GM12891 (cell line): Measurements from ENCODE around the gene GLIPR2.

Source experiments
- POLR2A ChIP-seq: IDR thresholded peaks from 2 replicates; pipeline ENCODE4 v1.6.1; 2011; ENCODE audit warnings: low read depth, low read length, control low read depth
- POLR2AphosphoS5 ChIP-seq: IDR thresholded peaks from 2 replicates; pipeline ENCODE4 v1.6.1; 2011; ENCODE audit warnings: low read depth, low read length, control low read depth
- SPI1 ChIP-seq: IDR thresholded peaks from 2 replicates; pipeline ENCODE4 v1.6.1; 2011; ENCODE audit warnings: low read depth, low read length, control low read depth
- TAF1 ChIP-seq: IDR thresholded peaks from 2 replicates; pipeline ENCODE4 v1.6.1; 2011; ENCODE audit warnings: low read depth, low read length, control low read depth

DNA sequence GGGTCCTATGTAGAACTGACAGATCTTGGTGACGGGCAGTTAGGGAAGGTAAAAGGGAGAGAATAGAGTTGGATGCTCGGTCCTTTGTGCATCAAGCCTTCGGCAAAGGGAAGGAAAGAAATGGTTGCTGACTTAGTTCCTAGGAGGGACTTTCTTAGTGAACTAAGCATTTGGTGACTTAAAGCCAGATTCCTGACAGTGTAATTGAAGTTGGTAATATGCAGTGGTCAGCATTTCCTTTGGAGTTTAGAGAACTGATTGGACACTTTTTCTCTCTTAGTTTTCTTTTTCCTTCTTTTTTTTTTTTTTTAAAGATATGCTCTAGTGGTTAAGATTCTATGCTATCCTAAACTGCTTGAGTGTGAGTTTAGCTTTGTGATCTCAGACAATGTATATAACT, 56.5 kb downstream of the GLIPR2 start:
- TF ChIP-seq POLR2A, result no peak
- TF ChIP-seq POLR2AphosphoS5, result no peak
- TF ChIP-seq TAF1, result no peak
- TF ChIP-seq SPI1, result no peak
